Upper lobe of left lung (tissue), 4 donors: ENCODE measurements around the gene SNX1.

Source experiments
- CTCF ChIP-seq, 6 experiments: fragments of 450-650 bp in 4 of 6; fragments of 200-600 bp in 2 of 6; sonication (generic) in 2 of 6; IDR thresholded peaks; one replicate each; pipeline ENCODE4 v1.5.1; 2016 to 2019; ENCODE audit warnings: antibody characterized with exemption in 6 of 6
- POLR2A ChIP-seq, 4 donors: fragments of 450-650 bp; IDR thresholded peaks; one replicate each; pipeline ENCODE4 v1.5.1; 2016 to 2017; ENCODE audit warnings: antibody characterized with exemption in 4 of 4, mild to moderate bottlenecking in 2 of 4
- POLR2AphosphoS5 ChIP-seq, 2 donors: sonication (generic); formaldehyde crosslinking; IDR thresholded peaks; one replicate each; pipeline ENCODE4 v1.5.1; 2017; ENCODE audit warnings: antibody characterized with exemption in 2 of 2

GRCh38 chr15:64112073-64112772, 16.4 kb downstream of the SNX1 start:
- TF ChIP-seq CTCF (IDR thresholded peaks at IDR 0.05) = no peak
- no peak for TF ChIP-seq POLR2A (IDR thresholded peaks at IDR 0.05)
- TF ChIP-seq POLR2AphosphoS5 (IDR thresholded peaks at IDR 0.05) = no peak
